ENCODE measurements around the gene BPGM.

BPGM gene

DNA sequence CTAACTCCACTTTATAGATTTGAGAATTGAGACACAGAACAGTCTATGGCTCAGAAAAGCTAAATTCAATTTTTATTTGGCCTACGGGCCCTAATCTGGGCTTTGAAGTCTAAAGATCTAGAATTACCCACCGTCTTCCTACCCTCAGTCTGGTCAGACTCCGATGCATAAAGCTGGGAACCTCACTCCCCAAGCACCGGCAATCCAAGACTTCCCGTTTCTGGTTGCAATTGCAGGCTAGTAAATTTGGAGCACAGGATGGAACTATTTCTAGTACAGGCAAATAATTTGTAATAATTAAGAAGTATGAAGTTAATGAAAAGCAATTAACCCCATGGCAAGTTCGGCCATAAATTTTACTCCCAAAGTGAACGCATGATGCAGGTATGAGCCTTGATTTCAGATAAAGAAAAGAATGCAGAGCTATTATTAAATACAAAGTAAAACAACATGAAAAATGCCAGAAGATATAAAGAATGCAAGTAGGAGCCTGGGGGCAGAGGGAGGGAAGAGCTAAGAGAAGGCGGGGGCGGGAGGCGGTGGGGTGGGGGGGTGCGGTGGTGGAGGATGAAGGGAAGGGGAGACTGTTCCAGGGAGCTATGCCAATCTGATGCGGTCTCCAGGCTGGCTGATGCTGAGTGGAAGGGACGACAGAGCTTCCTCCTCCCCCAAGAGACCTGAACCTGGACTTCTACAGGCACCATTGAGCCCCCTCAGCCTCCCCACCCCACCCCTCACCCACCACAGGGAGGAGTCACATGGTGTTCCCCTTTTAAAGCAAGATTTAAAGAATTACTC, 45.1 kb downstream of the BPGM start:
- peaks cover 7% of the 10 kb centered on the region for H3K27me3 Mint-ChIP-seq

DNA sequence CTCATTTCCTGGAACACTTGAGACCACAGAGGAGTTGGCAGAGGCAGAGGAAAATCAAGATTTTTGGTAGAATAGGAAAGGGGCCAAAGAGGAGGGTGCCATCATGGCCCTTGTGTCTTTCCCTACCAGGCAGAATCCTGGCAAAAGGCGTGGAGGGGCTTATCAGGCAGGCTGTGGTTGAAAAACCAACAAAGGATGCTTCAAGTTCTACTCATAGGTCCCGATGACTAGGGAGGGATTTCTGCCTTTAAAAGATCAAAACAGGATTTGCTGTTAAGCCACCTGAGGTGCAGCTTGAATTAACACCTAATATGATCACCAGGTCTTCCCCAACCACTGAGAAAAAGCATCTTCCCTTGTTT, 45.7 kb downstream of the BPGM start:
- Mint-ChIP-seq H3K4me1 (no peaks in the 10 kb centered on the region), H3K9me3 (no peaks in the 10 kb centered on the region), H3K4me3 (no peak overlapping the region), H3K27me3 (peaks cover 7% of the 10 kb centered on the region), H3K36me3 (no peaks in the 10 kb centered on the region), H3K27ac (no peak overlapping the region)
- ATAC-seq (ENCODE audit: low read depth) (no peak), DNase-seq (ENCODE audit: low spot score in 2 of 2) (no peak)

More for the DNA sequence above, 45.1 kb downstream of the BPGM start:
- Mint-ChIP-seq H3K4me1 (no peaks in the 10 kb centered on the region), H3K27ac (no peak overlapping the region), H3K4me3 (no peak overlapping the region), H3K9me3 (no peaks in the 10 kb centered on the region), H3K36me3 (no peaks in the 10 kb centered on the region)
- DNase-seq (ENCODE audit: low spot score in 2 of 2) (no peak), ATAC-seq (ENCODE audit: low read depth) (no peak)

DNA sequence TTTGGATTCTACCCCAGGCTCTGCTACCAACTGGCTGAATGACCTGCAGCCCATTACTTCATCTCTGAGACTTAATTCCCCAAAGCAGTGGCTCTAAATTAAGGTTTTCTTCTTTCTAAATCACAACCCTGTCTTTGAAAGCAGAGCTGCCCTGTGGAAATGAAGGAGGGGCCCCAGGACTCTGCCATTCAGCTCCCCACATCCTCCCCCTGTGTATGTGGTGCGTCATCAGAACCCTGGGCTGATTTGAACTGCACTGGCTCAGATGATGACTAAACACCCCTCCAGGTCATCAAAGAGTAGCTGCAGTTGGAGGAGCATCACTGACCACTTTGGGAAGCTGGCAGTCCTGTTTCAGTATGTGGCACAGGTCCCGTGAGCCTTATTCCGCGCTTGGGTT, 46.6 kb downstream of the BPGM start:
- H3K4me3 Mint-ChIP-seq = no peak overlapping the region
- DNase-seq (ENCODE audit: low spot score in 2 of 2) (no peak), ATAC-seq (ENCODE audit: low read depth) (no peak)
- H3K27ac Mint-ChIP-seq = no peak overlapping the region
- H3K9me3 Mint-ChIP-seq = no peaks in the 10 kb centered on the region
- H3K27me3 Mint-ChIP-seq = peaks cover 4% of the 10 kb centered on the region
- no peaks in the 10 kb centered on the region for H3K4me1 Mint-ChIP-seq
- no peaks in the 10 kb centered on the region for H3K36me3 Mint-ChIP-seq

DNA sequence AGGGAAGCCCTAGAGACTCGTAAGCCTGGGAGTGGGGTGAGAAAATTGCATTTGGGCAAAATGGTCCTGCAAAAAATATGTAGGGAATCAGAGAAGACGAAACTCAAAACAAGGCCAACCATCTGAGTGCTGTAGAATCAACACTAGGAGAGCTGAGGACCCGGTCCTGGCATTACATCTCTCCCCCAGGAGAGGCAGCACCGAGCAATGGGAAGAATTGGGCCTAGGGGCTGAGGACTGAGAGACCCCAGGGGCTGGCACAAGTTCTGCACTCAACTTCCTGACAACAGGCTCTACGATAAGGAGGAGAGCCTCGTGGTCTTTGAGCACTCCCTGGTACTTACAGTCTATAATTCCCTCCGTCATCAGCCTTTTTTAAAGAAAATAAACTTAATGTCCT, 47.6 kb downstream of the BPGM start:
- H3K36me3 Mint-ChIP-seq = no peaks in the 10 kb centered on the region
- ATAC-seq (ENCODE audit: low read depth) (no peak), DNase-seq (ENCODE audit: low spot score in 2 of 2) (no peak)
- peaks cover 2% of the 10 kb centered on the region for H3K27me3 Mint-ChIP-seq
- H3K27ac Mint-ChIP-seq = no peak overlapping the region
- H3K4me1 Mint-ChIP-seq = no peaks in the 10 kb centered on the region
- H3K4me3 Mint-ChIP-seq = no peak overlapping the region
- no peaks in the 10 kb centered on the region for H3K9me3 Mint-ChIP-seq

DNA sequence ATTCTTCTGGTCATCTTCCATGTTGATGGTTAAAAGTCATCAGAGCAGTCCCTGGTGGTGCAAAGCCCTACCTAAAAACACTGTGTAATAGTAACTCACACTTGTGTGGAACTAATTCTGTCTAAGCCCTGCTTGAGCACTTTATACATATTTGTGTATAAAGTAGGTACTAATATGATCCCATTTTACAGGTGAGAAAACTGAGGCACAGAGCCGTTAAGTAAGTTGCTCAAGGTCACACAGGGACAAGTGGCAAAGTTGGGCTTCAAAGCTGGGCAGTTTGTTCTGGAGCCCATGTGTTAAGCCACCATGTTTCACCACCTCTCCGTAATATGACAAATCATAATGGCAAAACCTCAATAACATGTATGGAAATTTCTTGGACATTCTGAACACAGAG, 48.1 kb downstream of the BPGM start:
- H3K27me3 Mint-ChIP-seq = peaks cover 2% of the 10 kb centered on the region
- no peak overlapping the region for H3K4me3 Mint-ChIP-seq
- no peak for DNase-seq (ENCODE audit: low spot score in 2 of 2)
- no peaks in the 10 kb centered on the region for H3K36me3 Mint-ChIP-seq
- H3K9me3 Mint-ChIP-seq = no peaks in the 10 kb centered on the region
- H3K4me1 Mint-ChIP-seq = no peaks in the 10 kb centered on the region
- no peak for ATAC-seq (ENCODE audit: low read depth)
- no peak overlapping the region for H3K27ac Mint-ChIP-seq

DNA sequence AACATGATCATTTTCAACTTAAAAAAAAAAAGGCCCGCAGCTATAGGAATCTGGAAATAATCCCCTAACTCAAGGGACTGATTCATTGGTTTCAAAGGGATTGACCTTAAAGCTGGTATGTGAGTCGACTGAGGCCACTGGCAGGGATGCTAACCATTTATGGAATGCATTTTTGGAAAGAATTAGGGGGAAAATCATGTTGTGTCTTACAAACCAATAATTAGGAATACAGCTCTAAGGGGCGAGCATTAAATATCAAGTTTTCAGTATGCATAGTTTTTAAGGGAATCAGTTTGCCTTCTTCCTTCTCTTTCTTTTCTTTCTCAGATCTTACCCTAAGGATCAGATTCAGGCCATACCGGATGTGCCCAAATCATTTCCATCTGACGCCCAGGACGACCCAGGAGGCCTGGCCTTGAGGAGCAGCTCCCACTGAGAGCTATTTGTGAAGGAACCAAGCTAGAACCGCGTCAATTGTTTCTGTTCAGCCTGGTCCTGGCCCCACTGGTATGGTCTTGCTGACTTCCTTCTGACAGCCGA, 48.7 kb downstream of the BPGM start:
- no peaks in the 10 kb centered on the region for H3K4me1 Mint-ChIP-seq
- H3K36me3 Mint-ChIP-seq = no peaks in the 10 kb centered on the region
- ATAC-seq (ENCODE audit: low read depth) = no peak
- H3K9me3 Mint-ChIP-seq = no peaks in the 10 kb centered on the region
- H3K27me3 Mint-ChIP-seq = peaks cover 2% of the 10 kb centered on the region
- DNase-seq (ENCODE audit: low spot score in 2 of 2) = no peak
- H3K4me3 Mint-ChIP-seq = no peak overlapping the region
- no peak overlapping the region for H3K27ac Mint-ChIP-seq

DNA sequence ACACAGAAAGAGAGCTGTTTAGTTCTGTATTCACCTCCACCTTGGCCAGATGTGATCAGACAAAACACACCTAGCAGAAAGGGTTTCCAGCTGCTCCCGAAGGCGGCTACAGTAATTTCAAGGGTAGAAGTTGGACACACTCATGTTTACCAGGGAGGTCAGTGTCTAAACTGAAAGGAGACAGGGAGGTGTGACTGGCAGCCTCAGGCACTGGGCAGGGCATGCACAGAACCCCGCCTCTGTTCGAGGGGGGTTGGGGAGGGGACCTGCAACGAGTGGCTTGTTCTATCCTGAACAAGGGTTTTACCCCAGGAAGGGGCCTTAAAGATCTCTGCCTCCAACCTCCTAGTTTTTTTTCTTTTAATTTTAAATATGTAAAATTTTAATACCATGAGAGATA, 49.6 kb downstream of the BPGM start:
- Mint-ChIP-seq H3K36me3 (no peaks in the 10 kb centered on the region), H3K27ac (no peak overlapping the region), H3K4me3 (no peak overlapping the region), H3K27me3 (peaks cover 2% of the 10 kb centered on the region), H3K4me1 (no peaks in the 10 kb centered on the region), H3K9me3 (no peaks in the 10 kb centered on the region)
- ATAC-seq (ENCODE audit: low read depth) (no peak), DNase-seq (ENCODE audit: low spot score in 2 of 2) (no peak)

DNA sequence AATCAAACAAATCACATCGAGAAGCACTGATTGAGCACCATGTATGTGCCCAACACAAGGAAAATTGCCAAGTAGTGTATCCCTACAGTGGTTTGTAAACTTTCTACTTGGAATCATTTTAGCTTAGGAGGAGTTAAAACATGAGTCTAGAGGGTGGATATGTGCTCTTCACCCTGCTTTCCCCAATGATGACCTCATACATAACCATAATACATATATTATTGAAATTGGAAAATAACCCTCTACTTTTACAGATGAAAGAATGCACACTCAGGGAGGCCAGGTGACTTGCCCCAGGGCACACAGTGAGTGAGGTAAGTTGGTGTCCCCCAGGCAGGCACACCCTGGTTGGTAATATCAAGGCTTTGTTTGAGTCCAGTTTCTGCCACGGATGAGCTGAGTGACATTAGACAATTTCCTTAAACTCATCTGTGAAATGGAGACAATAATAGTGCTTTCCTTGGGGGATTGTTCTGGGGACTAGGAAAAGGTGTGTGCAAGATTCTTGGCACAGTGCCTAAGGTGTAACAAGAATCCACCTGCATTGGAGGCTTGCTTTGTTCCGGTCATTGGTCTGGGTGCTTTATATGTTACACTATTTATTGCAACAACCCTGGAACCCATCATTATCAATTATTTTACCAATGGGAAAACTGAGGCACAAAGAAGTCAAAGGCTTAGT, 50.7 kb downstream of the BPGM start:
- no peak for ATAC-seq (ENCODE audit: low read depth)
- Mint-ChIP-seq H3K4me1 (no peaks in the 10 kb centered on the region), H3K9me3 (no peaks in the 10 kb centered on the region), H3K27me3 (no peaks in the 10 kb centered on the region), H3K27ac (no peak overlapping the region), H3K4me3 (no peak overlapping the region), H3K36me3 (no peaks in the 10 kb centered on the region)
- no peak for DNase-seq (ENCODE audit: low spot score in 2 of 2)

DNA sequence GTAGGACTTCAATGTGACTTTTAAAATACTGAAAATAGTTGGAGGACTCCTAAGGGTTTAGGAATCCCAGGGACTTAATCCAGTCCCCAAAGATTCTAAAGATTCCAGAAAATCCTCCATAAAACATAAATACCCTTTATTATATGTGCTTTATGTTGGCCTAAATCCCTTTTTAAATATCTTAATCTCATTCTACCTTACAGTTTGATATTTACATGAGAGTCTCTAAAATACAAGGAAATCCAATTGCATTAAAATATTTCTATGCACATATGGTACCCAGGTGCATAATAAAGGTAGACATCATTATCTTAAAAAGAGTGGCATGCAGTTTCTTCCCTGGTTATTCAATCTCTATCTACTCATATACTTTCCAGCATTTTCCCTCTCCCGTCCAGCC, 51.8 kb downstream of the BPGM start:
- no peak overlapping the region for H3K27ac Mint-ChIP-seq
- ATAC-seq (ENCODE audit: low read depth) (no peak), DNase-seq (ENCODE audit: low spot score in 2 of 2) (no peak)

DNA sequence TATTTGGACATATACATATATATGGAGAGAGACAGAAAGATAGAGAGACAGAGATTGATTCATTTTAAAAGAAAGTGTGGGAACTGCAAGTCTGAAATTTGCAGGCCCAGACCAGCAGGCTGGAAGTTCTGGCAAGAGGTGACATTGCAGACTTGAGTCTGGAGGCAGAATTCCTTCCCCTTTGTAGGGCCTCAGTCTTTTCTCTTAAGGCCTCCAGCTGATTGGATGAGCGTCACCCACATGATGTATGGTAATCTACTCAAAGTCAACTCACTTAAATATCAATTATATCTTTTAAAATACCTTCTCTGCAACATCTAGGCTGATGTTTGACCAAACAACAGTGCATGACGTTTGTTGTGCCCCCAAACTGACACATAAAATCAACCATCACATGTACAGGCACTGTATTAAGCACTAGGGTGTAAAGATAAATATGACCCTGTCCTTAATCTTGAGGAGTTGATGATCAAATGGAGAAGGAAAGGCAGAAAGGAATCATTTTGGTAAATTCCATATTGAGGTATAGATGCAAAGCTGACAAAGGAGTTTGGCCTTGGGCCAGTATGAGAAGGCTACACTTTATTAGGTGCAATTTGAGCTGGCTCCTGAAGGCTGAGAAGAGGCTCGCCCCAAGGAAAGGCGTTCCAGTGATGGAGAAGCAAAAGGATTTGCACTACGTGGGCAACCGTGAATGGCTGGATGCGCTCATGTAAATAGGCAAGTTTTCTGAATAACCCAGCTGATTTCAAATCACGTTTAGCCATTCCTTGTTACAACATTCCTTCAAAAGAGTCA, 52.6 kb downstream of the BPGM start:
- Mint-ChIP-seq H3K4me3 (no peak overlapping the region), H3K4me1 (no peaks in the 10 kb centered on the region), H3K27me3 (no peaks in the 10 kb centered on the region), H3K36me3 (no peaks in the 10 kb centered on the region), H3K9me3 (no peaks in the 10 kb centered on the region), H3K27ac (no peak overlapping the region)
- ATAC-seq (ENCODE audit: low read depth) (no peak), DNase-seq (ENCODE audit: low spot score in 2 of 2) (no peak)

More for the DNA sequence above, 51.8 kb downstream of the BPGM start:
- Mint-ChIP-seq H3K36me3 (no peaks in the 10 kb centered on the region), H3K4me1 (no peaks in the 10 kb centered on the region), H3K4me3 (no peak overlapping the region), H3K27me3 (no peaks in the 10 kb centered on the region), H3K9me3 (no peaks in the 10 kb centered on the region)

DNA sequence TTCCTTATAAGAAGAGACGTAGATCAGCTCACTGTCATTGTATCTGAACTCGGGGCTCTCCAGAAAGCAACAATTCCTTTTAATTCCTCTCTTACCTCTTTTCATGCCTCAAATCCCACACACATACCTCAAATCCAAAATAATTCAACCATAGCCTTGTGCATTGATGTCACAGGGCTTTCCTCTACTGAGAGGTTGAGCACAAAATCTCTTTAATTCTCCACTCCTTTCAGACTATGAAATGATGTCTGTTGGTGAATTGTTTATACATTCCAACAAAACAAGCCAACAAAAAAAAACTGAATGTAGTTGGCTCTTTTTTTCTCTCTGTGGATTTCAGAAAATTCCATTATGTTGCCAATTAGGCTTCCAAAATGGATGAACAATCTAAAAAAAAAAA, 53.2 kb downstream of the BPGM start:
- no peak for DNase-seq (ENCODE audit: low spot score in 2 of 2)
- Mint-ChIP-seq H3K4me3 (no peak overlapping the region), H3K27ac (no peak overlapping the region), H3K9me3 (no peaks in the 10 kb centered on the region), H3K27me3 (no peaks in the 10 kb centered on the region), H3K4me1 (no peaks in the 10 kb centered on the region), H3K36me3 (no peaks in the 10 kb centered on the region)
- ATAC-seq (ENCODE audit: low read depth) = no peak

DNA sequence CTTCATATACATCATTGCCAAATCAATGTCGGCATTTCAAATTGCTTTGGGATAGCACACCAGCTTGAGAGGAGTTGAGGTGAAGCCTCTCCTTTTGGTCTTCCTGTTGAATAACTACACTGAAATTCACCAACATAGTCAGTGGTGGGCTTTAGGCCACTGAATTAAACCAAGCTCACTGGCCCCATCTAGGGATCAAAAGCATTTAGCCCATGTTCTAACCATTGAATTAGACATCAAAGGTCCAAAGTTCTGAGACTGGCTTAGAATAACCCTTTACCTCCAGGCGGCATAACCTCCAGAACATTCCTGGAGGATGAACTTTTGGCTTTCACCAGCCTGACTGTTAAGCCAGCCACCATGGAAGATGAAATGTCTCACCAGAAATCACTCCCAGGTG, 54.6 kb downstream of the BPGM start:
- H3K4me1 Mint-ChIP-seq = no peaks in the 10 kb centered on the region
- H3K27ac Mint-ChIP-seq = no peak overlapping the region
- H3K4me3 Mint-ChIP-seq = no peak overlapping the region
- DNase-seq (ENCODE audit: low spot score in 2 of 2) (no peak), ATAC-seq (ENCODE audit: low read depth) (peak; percentile 43)
- H3K9me3 Mint-ChIP-seq = no peaks in the 10 kb centered on the region
- H3K27me3 Mint-ChIP-seq = peaks cover 2% of the 10 kb centered on the region
- H3K36me3 Mint-ChIP-seq = no peaks in the 10 kb centered on the region

DNA sequence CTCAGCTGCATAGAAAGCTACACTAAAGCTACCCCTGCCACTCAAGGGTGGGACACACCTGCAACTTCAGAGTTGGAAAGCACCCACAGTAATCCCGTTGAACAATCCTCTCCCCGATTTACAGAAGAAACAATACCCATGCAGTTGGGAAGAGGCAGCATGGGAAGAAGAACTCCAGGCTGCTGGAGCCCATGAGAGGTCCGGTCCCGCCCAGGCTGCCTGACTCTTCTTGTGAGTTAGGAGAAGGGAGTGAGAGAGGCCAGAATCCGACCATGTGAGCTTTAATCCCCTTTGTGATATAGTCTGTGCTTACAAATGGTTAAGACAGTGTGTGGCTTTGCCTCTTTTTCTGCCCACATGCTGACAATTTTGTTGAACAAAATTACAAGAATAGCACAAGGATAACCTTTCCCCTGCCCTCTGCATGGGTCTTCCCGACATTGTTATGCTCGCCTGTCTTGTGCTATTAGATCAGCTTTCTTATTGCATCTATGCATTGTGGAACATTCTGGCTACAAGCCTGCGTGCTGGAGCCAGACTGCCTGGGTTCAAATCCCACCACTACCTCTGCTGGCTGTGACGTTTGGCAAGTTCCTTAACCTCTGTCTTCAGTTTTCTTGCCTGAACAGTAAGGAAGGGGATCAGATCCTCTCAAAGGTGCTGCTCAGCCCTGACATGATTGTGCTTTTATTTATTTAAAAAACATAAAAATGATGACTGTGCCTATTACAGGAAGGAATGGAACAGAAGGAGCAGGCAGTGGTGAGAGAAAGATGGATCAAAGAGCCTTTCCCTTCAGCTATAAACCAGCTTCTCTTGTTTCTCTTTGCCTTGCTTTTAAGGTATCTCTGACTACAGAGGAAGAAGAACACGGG, 56.0 kb downstream of the BPGM start:
- ATAC-seq (ENCODE audit: low read depth) (no peak), DNase-seq (ENCODE audit: low spot score in 2 of 2) (no peak)
- Mint-ChIP-seq H3K4me3 (no peak overlapping the region), H3K27me3 (peaks cover 2% of the 10 kb centered on the region), H3K9me3 (no peaks in the 10 kb centered on the region), H3K36me3 (no peaks in the 10 kb centered on the region), H3K4me1 (no peaks in the 10 kb centered on the region), H3K27ac (no peak overlapping the region)

Measured in memory B cell (primary cell).